Astrocyte (in vitro differentiated cells and primary cell): ENCODE data around the gene BICRAL.

Experiments used
- CTCF ChIP-seq: IDR thresholded peaks from 2 replicates; pipeline ENCODE4 v1.5.1; 2011; ENCODE audit warnings: low read depth, mild to moderate bottlenecking, inconsistent platforms, low read length, moderate library complexity; ENCODE audit not compliant: insufficient read depth
- EZH2 ChIP-seq: IDR thresholded peaks from 2 replicates; pipeline ENCODE4 v1.6.1; 2012; ENCODE audit warnings: mild to moderate bottlenecking, low read length, inconsistent platforms; ENCODE audit not compliant: insufficient read depth

- TF ChIP-seq CTCF (no peak), EZH2 (no peak)
These were observed 10.0 kb downstream of the BICRAL start for GRCh38 chr6:42791706-42792320.
